Progenitor cell of endocrine pancreas (in vitro differentiated cells): ENCODE results near the gene MAGI1. TPM values are rescaled to one million over a fixed set of nuclear protein-coding genes. Genes with fewer than 3 reads are reported as not detected.

ENCODE experiments used
- DNase-seq: peaks from one replicate; pipeline ENCODE4 v3.0.0; 2021; ENCODE audit warnings: low spot score; ENCODE audit not compliant: unreplicated experiment
- H3K27ac Mint-ChIP-seq: 2 replicates; pipeline ENCODE4 v1.8.0; 2021; ENCODE audit warnings: mild to moderate bottlenecking, moderate library complexity, mixed read lengths
- H3K27me3 Mint-ChIP-seq: 2 replicates; pipeline ENCODE4 v1.8.0; 2021; ENCODE audit warnings: mixed read lengths
- H3K36me3 Mint-ChIP-seq: 2 replicates; pipeline ENCODE4 v1.8.0; 2022; ENCODE audit warnings: mixed read lengths; ENCODE audit not compliant: insufficient read depth
- H3K4me1 Mint-ChIP-seq: 2 replicates; pipeline ENCODE4 v1.8.0; 2021; ENCODE audit warnings: low read depth, mixed read lengths
- H3K4me3 Mint-ChIP-seq: 2 replicates; pipeline ENCODE4 v1.8.0; 2021; ENCODE audit warnings: low read depth, mild to moderate bottlenecking, moderate library complexity, mixed read lengths
- H3K9me3 Mint-ChIP-seq: 2 replicates; pipeline ENCODE4 v1.8.0; 2021; ENCODE audit warnings: low read depth, mixed read lengths
- total RNA-seq: library from RNA; stranded (reverse); gene quantifications from 2 replicates; pipeline ENCODE4 v1.2.1, GENCODE V29; 2021
- TF ChIP-seq, protein P1 (sequence below): fragments of 200-600 bp; sonication (generic); IDR thresholded peaks from one replicate; pipeline ENCODE4 v1.5.0; 2021; ENCODE audit warnings: antibody characterized with exemption, mild to moderate bottlenecking; ENCODE audit not compliant: unreplicated experiment

MAGI1 gene
- total RNA-seq, 1 donor from 2014 or later, result 142 TPM

DNA sequence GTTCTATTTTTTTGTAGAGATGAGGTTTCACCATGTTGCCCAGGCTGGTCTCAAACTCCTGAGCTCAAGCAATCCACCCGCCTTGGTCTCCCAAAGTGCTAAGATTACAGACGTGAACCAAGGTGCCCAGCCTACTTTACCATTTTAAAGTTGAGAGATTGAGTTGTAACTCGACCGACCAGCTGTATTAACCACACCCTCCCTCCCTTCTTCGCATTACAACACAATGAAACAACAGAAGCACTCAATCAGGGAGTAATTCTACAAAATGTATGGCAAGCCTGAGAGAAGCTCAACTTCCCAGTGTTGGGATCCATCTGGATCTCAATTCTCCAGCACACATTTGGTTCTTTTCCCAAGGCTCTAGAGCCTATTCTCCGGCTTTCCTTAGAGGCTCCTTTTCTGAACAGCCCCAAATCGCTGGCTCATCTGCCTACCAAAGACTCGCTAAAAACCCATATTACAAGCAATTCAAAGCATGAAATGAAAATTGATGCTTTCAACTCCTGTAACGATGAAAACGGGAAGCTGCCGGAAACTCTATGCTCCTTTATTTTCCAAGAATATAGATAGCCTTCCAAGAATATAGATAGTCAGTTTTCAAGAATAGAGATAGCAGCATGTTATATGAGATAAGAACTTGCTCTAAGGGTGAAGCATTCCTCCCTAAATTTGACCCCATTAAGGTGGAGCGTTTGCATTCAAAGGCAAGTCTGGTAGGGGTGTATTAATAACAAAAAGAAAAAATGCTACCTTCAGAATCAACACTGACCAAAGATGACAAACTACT, 450.9 kb downstream of the MAGI1 start:
- H3K27ac Mint-ChIP-seq, result no peak overlapping the region
- peaks cover 2% of the 10 kb centered on the region for H3K36me3 Mint-ChIP-seq
- DNase-seq, result no peak
- TF ChIP-seq, protein P1, sequence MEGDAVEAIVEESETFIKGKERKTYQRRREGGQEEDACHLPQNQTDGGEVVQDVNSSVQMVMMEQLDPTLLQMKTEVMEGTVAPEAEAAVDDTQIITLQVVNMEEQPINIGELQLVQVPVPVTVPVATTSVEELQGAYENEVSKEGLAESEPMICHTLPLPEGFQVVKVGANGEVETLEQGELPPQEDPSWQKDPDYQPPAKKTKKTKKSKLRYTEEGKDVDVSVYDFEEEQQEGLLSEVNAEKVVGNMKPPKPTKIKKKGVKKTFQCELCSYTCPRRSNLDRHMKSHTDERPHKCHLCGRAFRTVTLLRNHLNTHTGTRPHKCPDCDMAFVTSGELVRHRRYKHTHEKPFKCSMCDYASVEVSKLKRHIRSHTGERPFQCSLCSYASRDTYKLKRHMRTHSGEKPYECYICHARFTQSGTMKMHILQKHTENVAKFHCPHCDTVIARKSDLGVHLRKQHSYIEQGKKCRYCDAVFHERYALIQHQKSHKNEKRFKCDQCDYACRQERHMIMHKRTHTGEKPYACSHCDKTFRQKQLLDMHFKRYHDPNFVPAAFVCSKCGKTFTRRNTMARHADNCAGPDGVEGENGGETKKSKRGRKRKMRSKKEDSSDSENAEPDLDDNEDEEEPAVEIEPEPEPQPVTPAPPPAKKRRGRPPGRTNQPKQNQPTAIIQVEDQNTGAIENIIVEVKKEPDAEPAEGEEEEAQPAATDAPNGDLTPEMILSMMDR, result no peak
- no peaks in the 10 kb centered on the region for H3K27me3 Mint-ChIP-seq
- H3K4me3 Mint-ChIP-seq, result no peak overlapping the region
- H3K9me3 Mint-ChIP-seq, result no peaks in the 10 kb centered on the region
- peaks cover 20% of the 10 kb centered on the region for H3K4me1 Mint-ChIP-seq

DNA sequence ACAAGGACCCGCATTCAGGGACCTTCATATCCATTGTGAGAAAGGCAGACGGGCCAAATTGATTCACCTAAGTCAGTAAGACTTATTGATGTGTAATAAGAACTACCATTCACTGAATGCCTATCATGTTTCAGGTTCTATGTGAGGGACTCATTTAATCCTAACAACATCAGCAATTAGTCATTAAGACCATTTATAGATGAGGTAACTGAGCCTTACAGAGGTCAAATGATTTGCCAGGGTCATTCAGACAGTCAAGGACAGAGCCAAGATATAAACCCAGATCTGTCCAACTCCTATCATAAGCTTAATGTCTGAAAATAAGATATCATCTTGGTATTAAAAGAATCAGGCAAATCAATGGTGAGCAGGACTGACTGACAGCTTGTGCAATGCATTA, 453.8 kb downstream of the MAGI1 start:
- DNase-seq, result no peak
- H3K36me3 Mint-ChIP-seq, result peaks cover 2% of the 10 kb centered on the region
- no peaks in the 10 kb centered on the region for H3K9me3 Mint-ChIP-seq
- no peaks in the 10 kb centered on the region for H3K27me3 Mint-ChIP-seq
- H3K4me1 Mint-ChIP-seq, result peaks cover 26% of the 10 kb centered on the region
- no peak overlapping the region for H3K4me3 Mint-ChIP-seq
- H3K27ac Mint-ChIP-seq, result no peak overlapping the region
- TF ChIP-seq, protein P1, result no peak

DNA sequence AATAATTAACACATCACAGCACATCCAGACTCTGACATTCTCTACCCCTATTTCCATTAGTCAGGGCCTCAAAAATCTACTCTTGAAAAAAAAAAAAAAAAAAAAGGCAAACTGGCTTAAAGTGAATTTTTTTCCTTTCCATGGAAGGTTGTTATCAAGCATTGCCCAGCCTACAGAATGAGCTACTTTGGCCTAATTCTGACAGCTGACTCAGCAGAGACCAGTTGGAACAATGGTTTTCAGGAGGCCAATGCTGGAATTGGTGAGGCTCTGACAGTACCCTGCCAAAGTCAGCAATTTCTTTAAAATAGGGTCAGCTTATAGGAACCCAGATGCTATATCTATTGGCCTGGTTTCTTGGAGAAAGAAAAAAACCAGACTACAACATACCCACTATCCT, 454.7 kb downstream of the MAGI1 start:
- H3K27me3 Mint-ChIP-seq, result no peaks in the 10 kb centered on the region

DNA sequence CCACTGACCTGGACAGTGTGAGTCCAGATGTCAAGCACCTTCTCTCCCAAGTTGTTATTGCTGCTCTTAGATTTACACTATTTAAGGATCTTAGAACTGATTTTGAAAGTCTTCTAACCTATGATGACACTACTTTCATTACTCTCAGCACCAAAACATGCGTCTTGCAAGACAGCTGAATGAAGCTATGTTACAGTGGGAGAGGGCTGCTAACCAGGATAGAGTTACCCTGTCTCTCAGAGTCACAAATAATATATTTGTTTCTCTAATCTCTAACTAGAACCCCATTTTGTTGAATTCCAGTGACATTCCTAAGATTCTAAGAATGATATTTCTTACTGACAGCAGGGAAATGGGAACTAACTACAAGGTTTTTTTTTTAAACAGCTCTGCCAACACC, 455.5 kb downstream of the MAGI1 start:
- no peaks in the 10 kb centered on the region for H3K36me3 Mint-ChIP-seq
- peaks cover 26% of the 10 kb centered on the region for H3K4me1 Mint-ChIP-seq
- H3K4me3 Mint-ChIP-seq, result no peak overlapping the region
- TF ChIP-seq, protein P1, result no peak
- no peaks in the 10 kb centered on the region for H3K9me3 Mint-ChIP-seq
- DNase-seq, result no peak
- peak overlapping the region; percentile 74 for H3K27ac Mint-ChIP-seq
- no peaks in the 10 kb centered on the region for H3K27me3 Mint-ChIP-seq

More for the DNA sequence above, 454.7 kb downstream of the MAGI1 start:
- H3K36me3 Mint-ChIP-seq, result no peaks in the 10 kb centered on the region
- DNase-seq, result no peak
- no peak overlapping the region for H3K4me3 Mint-ChIP-seq
- no peaks in the 10 kb centered on the region for H3K9me3 Mint-ChIP-seq
- peak overlapping the region; percentile 61 for H3K27ac Mint-ChIP-seq
- peaks cover 26% of the 10 kb centered on the region for H3K4me1 Mint-ChIP-seq
- TF ChIP-seq, protein P1, result no peak

DNA sequence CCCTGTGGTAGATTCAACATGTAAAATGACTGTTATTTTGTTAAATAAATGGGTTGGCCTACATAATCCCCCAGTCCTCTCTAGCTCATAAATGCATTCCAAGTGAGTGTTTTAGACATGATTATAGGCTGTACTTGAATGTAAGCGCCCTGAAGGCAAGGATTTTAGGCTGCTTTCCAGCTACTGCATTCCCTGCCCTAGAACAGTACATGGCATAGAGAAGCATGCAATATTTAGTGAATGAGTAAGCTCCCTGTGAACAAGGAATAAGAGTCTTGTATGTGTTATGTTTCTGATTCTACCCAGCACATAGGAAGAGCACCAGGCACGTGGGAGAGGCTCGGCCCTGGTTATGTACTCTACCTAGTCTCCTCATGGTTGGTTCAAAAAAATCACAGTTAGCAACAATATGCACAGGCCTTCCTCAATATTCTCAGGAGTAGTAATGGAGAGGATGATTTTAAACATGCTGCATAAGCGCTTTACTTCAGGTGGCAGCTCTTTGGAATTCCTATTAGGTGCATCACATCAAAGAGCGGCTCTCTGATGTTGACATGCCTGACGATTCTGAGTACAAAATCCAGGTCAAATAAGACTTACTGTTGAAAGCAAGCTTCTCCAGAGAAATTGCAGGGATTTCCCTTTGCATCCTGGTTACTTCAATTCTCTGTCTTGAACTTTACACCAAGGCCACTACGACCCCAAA, 456.6 kb downstream of the MAGI1 start:
- Mint-ChIP-seq H3K27ac (no peak overlapping the region), H3K9me3 (no peaks in the 10 kb centered on the region), H3K4me1 (peaks cover 26% of the 10 kb centered on the region), H3K36me3 (no peaks in the 10 kb centered on the region), H3K4me3 (no peak overlapping the region), H3K27me3 (no peaks in the 10 kb centered on the region)
- TF ChIP-seq, protein P1, result no peak
- DNase-seq, result no peak
